ENCODE measurements around the gene RPL19. TPM values are rescaled to one million over a fixed set of nuclear protein-coding genes. Genes with fewer than 3 reads are reported as not detected.

RPL19 gene
- total RNA-seq, 2 donors from 2014 or later, result 2,889 to 2,909 TPM

- no peak overlapping the region for H3K4me3 Mint-ChIP-seq
- no peak overlapping the region for H3K27ac Mint-ChIP-seq
- peaks cover 29% of the 10 kb centered on the region for H3K4me1 Mint-ChIP-seq (ENCODE audit: low read depth)
- no peaks in the 10 kb centered on the region for H3K9me3 Mint-ChIP-seq
- DNase-seq, result no peak
- H3K36me3 Mint-ChIP-seq (ENCODE audit: insufficient read depth in 2 of 2), result no peaks in the 10 kb centered on the region
- ATAC-seq (replicated peaks in 1 of 2), result no peak
- peaks cover 22% of the 10 kb centered on the region for H3K27me3 Mint-ChIP-seq (ENCODE audit: low read depth)
Measured at GRCh38 chr17:39212195-39212810, 12.2 kb downstream of the RPL19 start.

- no peak for ATAC-seq (replicated peaks in 1 of 2)
- Mint-ChIP-seq H3K9me3 (no peaks in the 10 kb centered on the region), H3K36me3 (ENCODE audit: insufficient read depth in 2 of 2) (no peaks in the 10 kb centered on the region), H3K27ac (no peak overlapping the region), H3K27me3 (ENCODE audit: low read depth) (peaks cover 23% of the 10 kb centered on the region), H3K4me1 (ENCODE audit: low read depth) (peaks cover 25% of the 10 kb centered on the region), H3K4me3 (no peak overlapping the region)
- DNase-seq, result no peak
Measured at GRCh38 chr17:39212841-39213480, 12.9 kb downstream of the RPL19 start.

- H3K4me3 Mint-ChIP-seq, result no peak overlapping the region
- DNase-seq, result no peak
- ATAC-seq (replicated peaks in 1 of 2), result no peak
- peaks cover 16% of the 10 kb centered on the region for H3K4me1 Mint-ChIP-seq (ENCODE audit: low read depth)
- no peak overlapping the region for H3K27ac Mint-ChIP-seq
- no peaks in the 10 kb centered on the region for H3K36me3 Mint-ChIP-seq (ENCODE audit: insufficient read depth in 2 of 2)
- H3K27me3 Mint-ChIP-seq (ENCODE audit: low read depth), result peaks cover 24% of the 10 kb centered on the region
- H3K9me3 Mint-ChIP-seq, result no peaks in the 10 kb centered on the region
Measured at GRCh38 chr17:39213852-39214251, 13.8 kb downstream of the RPL19 start.

- H3K36me3 Mint-ChIP-seq (ENCODE audit: insufficient read depth in 2 of 2), result no peaks in the 10 kb centered on the region
- H3K9me3 Mint-ChIP-seq, result no peaks in the 10 kb centered on the region
- peaks cover 34% of the 10 kb centered on the region for H3K27me3 Mint-ChIP-seq (ENCODE audit: low read depth)
- DNase-seq (no peak), ATAC-seq (replicated peaks in 1 of 2) (no peak)
- H3K4me3 Mint-ChIP-seq, result peak overlapping the region; percentile 56 to 71
- H3K4me1 Mint-ChIP-seq (ENCODE audit: low read depth), result no peaks in the 10 kb centered on the region
- no peak overlapping the region for H3K27ac Mint-ChIP-seq
Measured at GRCh38 chr17:39217734-39218369, 17.8 kb downstream of the RPL19 start.

- Mint-ChIP-seq H3K4me3 (no peak overlapping the region), H3K9me3 (no peaks in the 10 kb centered on the region), H3K36me3 (ENCODE audit: insufficient read depth in 2 of 2) (no peaks in the 10 kb centered on the region), H3K27ac (no peak overlapping the region), H3K27me3 (ENCODE audit: low read depth) (peaks cover 39% of the 10 kb centered on the region), H3K4me1 (ENCODE audit: low read depth) (no peaks in the 10 kb centered on the region)
- ATAC-seq (replicated peaks in 1 of 2) (no peak), DNase-seq (no peak)
Measured at GRCh38 chr17:39218906-39219305, 18.8 kb downstream of the RPL19 start.

- no peaks in the 10 kb centered on the region for H3K4me1 Mint-ChIP-seq (ENCODE audit: low read depth)
- no peak overlapping the region for H3K27ac Mint-ChIP-seq
- H3K27me3 Mint-ChIP-seq (ENCODE audit: low read depth), result peaks cover 47% of the 10 kb centered on the region
- DNase-seq (no peak), ATAC-seq (replicated peaks in 1 of 2) (no peak)
- no peaks in the 10 kb centered on the region for H3K9me3 Mint-ChIP-seq
- no peak overlapping the region for H3K4me3 Mint-ChIP-seq
- H3K36me3 Mint-ChIP-seq (ENCODE audit: insufficient read depth in 2 of 2), result no peaks in the 10 kb centered on the region
Measured at GRCh38 chr17:39219647-39220154, 19.6 kb downstream of the RPL19 start.

GRCh38 chr17:39221572-39221971, 21.5 kb downstream of the RPL19 start:
- no peaks in the 10 kb centered on the region for H3K9me3 Mint-ChIP-seq
- no peak overlapping the region for H3K27ac Mint-ChIP-seq
- no peak overlapping the region for H3K4me3 Mint-ChIP-seq
- peaks cover 6% of the 10 kb centered on the region for H3K4me1 Mint-ChIP-seq (ENCODE audit: low read depth)
- DNase-seq (no peak), ATAC-seq (replicated peaks in 1 of 2) (no peak)
- peaks cover 44% of the 10 kb centered on the region for H3K27me3 Mint-ChIP-seq (ENCODE audit: low read depth)
- H3K36me3 Mint-ChIP-seq (ENCODE audit: insufficient read depth in 2 of 2), result no peaks in the 10 kb centered on the region

- Mint-ChIP-seq H3K27ac (no peak overlapping the region), H3K36me3 (ENCODE audit: insufficient read depth in 2 of 2) (no peaks in the 10 kb centered on the region), H3K9me3 (no peaks in the 10 kb centered on the region), H3K4me3 (no peak overlapping the region), H3K27me3 (ENCODE audit: low read depth) (peaks cover 44% of the 10 kb centered on the region), H3K4me1 (ENCODE audit: low read depth) (peaks cover 6% of the 10 kb centered on the region)
- no peak for DNase-seq
- no peak for ATAC-seq (replicated peaks in 1 of 2)
Measured at GRCh38 chr17:39222151-39222550, 22.1 kb downstream of the RPL19 start.

- no peaks in the 10 kb centered on the region for H3K9me3 Mint-ChIP-seq
- no peak for DNase-seq
- no peaks in the 10 kb centered on the region for H3K36me3 Mint-ChIP-seq (ENCODE audit: insufficient read depth in 2 of 2)
- H3K4me3 Mint-ChIP-seq, result no peak overlapping the region
- H3K27ac Mint-ChIP-seq, result no peak overlapping the region
- peaks cover 6% of the 10 kb centered on the region for H3K4me1 Mint-ChIP-seq (ENCODE audit: low read depth)
- ATAC-seq (replicated peaks in 1 of 2), result no peak
- peaks cover 51% of the 10 kb centered on the region for H3K27me3 Mint-ChIP-seq (ENCODE audit: low read depth)
Measured at GRCh38 chr17:39222866-39223834, 23.1 kb downstream of the RPL19 start.

- DNase-seq (no peak), ATAC-seq (replicated peaks in 1 of 2) (no peak)
- Mint-ChIP-seq H3K36me3 (ENCODE audit: insufficient read depth in 2 of 2) (no peaks in the 10 kb centered on the region), H3K9me3 (no peaks in the 10 kb centered on the region), H3K4me1 (ENCODE audit: low read depth) (peaks cover 6% of the 10 kb centered on the region), H3K27ac (no peak overlapping the region), H3K27me3 (ENCODE audit: low read depth) (peaks cover 48% of the 10 kb centered on the region), H3K4me3 (peak overlapping the region; percentile 53 to 76)
Measured at GRCh38 chr17:39223907-39224777, 24.1 kb downstream of the RPL19 start.

- H3K4me1 Mint-ChIP-seq (ENCODE audit: low read depth), result peaks cover 6% of the 10 kb centered on the region
- no peak for DNase-seq
- peak; percentile 23 to 30 for ATAC-seq (replicated peaks in 1 of 2)
- H3K4me3 Mint-ChIP-seq, result peak overlapping the region; percentile 76 to 79
- H3K9me3 Mint-ChIP-seq, result no peaks in the 10 kb centered on the region
- H3K36me3 Mint-ChIP-seq (ENCODE audit: insufficient read depth in 2 of 2), result no peaks in the 10 kb centered on the region
- peaks cover 49% of the 10 kb centered on the region for H3K27me3 Mint-ChIP-seq (ENCODE audit: low read depth)
- no peak overlapping the region for H3K27ac Mint-ChIP-seq
Measured at GRCh38 chr17:39224778-39225307, 24.8 kb downstream of the RPL19 start.
